HL-60 (cell line): Measurements from ENCODE around the gene OR13C4.

ENCODE experiments used
- DNase-seq, 2 experiments: peaks; one replicate each; pipeline ENCODE4 v3.0.0-alpha.2; 2010 to 2020; ENCODE audit warnings: low read depth in 1 of 2, low spot score in 1 of 2
- H3K27ac ChIP-seq: fragments of 250-450 bp; sonication (Bioruptor Pico); replicated peaks from 2 replicates; pipeline ENCODE4 v1.5.1; 2020; ENCODE audit warnings: mild to moderate bottlenecking, moderate library complexity
- H3K27me3 ChIP-seq: fragments of 250-450 bp; sonication (Bioruptor Pico); 2 replicates; pipeline ENCODE4 v1.5.1; 2021; ENCODE audit warnings: mild to moderate bottlenecking, moderate library complexity; ENCODE audit not compliant: insufficient read depth, poor library complexity, severe bottlenecking
- H3K4me3 ChIP-seq: replicated peaks from 2 replicates; pipeline ENCODE4 v1.5.1; 2011; ENCODE audit warnings: mild to moderate bottlenecking, control low read depth, low read length; ENCODE audit not compliant: insufficient read depth
- CTCF ChIP-seq: IDR thresholded peaks from one replicate; pipeline ENCODE4 v1.5.1; 2011; ENCODE audit warnings: low read length, control low read depth, inconsistent platforms; ENCODE audit not compliant: insufficient read depth
- GABPA ChIP-seq: IDR thresholded peaks from 2 replicates; pipeline ENCODE4 v1.6.1; 2012; ENCODE audit warnings: low read depth
- POLR2AphosphoS5 ChIP-seq: IDR thresholded peaks from 2 replicates; pipeline ENCODE4 v1.6.1; 2012; ENCODE audit warnings: low read depth
- REST ChIP-seq: IDR thresholded peaks from 2 replicates; pipeline ENCODE4 v1.6.1; 2012; ENCODE audit warnings: low read depth; ENCODE audit not compliant: insufficient replicate concordance
- SPI1 ChIP-seq: IDR thresholded peaks from 2 replicates; pipeline ENCODE4 v1.6.1; 2012; ENCODE audit warnings: low read depth, mild to moderate bottlenecking, borderline replicate concordance

OR13C4 gene

GRCh38 chr9:104506565-104506964 is 20.4 kb downstream of the OR13C4 start:
- TF ChIP-seq GABPA (no peak), REST (no peak), POLR2AphosphoS5 (no peak), SPI1 (no peak), CTCF (no peak)
- Histone ChIP-seq H3K4me3 (no peak overlapping the region), H3K27me3 (no peaks in the 10 kb centered on the region), H3K27ac (no peak overlapping the region)
- DNase-seq = no peak

GRCh38 chr9:104503963-104504362 is 23.0 kb downstream of the OR13C4 start, which contains the start of gene OR13F1:
OR13F1 (plus strand) TSS chr9:104504263; CDS start chr9:104504263, 0 bp downstream.
- TF ChIP-seq SPI1 = no peak
- no peak for TF ChIP-seq GABPA
- no peak for TF ChIP-seq POLR2AphosphoS5
- TF ChIP-seq REST = no peak
- TF ChIP-seq CTCF = no peak
- H3K27me3 ChIP-seq = no peaks in the 10 kb centered on the region
- no peak for DNase-seq
- no peak within 1 kb of the TSS for H3K27ac ChIP-seq
- no peak within 1 kb of the TSS for H3K4me3 ChIP-seq

GRCh38 chr9:104503440-104503839 is 23.6 kb downstream of the OR13C4 start:
- H3K27ac ChIP-seq = no peak overlapping the region
- no peak for DNase-seq
- TF ChIP-seq CTCF (no peak), POLR2AphosphoS5 (no peak), GABPA (no peak), SPI1 (no peak), REST (no peak)
- H3K4me3 ChIP-seq = no peak overlapping the region
- no peaks in the 10 kb centered on the region for H3K27me3 ChIP-seq
